Lung microvascular endothelial cell (primary cell): ENCODE data around the gene CZIB. TPM values are rescaled to one million over a fixed set of nuclear protein-coding genes. Genes with fewer than 3 reads are reported as not detected.

Experiments
- total RNA-seq: library from RNA; depleted of rRNA; stranded (reverse); fragments of >200 nt; gene quantifications from 2 replicates; pipeline ENCODE4 v1.2.1, GENCODE V29; 2014

The CZIB gene
- total RNA-seq, 1 donor from 2014 or later, result 35.5 TPM

Other genes with a start within 250 kb of the CZIB start
- gene PODN, start 158.4 kb downstream of the CZIB start, total RNA-seq, result under 0.01 and 0.22 TPM in 2 replicates
- gene SLC1A7, start 78.0 kb downstream of the CZIB start, total RNA-seq, result not detected in 2 replicates
- 8.7 TPM in 2 replicates for gene CPT2, start 23.8 kb downstream of the CZIB start, total RNA-seq
- 41.0 and 42.3 TPM in 2 replicates for gene MAGOH, start 17.9 kb upstream of the CZIB start, total RNA-seq
- 7.7 and 14.2 TPM in 2 replicates for gene LRP8, start 107.4 kb upstream of the CZIB start, total RNA-seq
- gene DMRTB1, start 238.8 kb upstream of the CZIB start, total RNA-seq, result not detected in 2 replicates